Activated naive CD4-positive, alpha-beta T cell treated with anti-CD3 and anti-CD28 coated beads, Interleukin-2, amount 50 U/mL, for 16 hours (primary cell): Measurements from ENCODE around the gene RAN.
A peak's percentile ranks its signal among the peaks of the same experiment; 100 is the strongest.
"Not testable (repeated sequence)": the region's sequence is repeated elsewhere in the genome, so short reads cannot be mapped to it uniquely, and the experiment has no call there.

Experiments used
- DNase-seq: peaks from one replicate; pipeline ENCODE4 v3.0.0-alpha.2; 2020

The RAN gene

GRCh38 chr12:130849561-130850417 is 22.1 kb upstream of the RAN start:
- no peak for DNase-seq

GRCh38 chr12:130850418-130851021 is 21.3 kb upstream of the RAN start:
- no peak for DNase-seq

GRCh38 chr12:130856088-130856487 is 15.8 kb upstream of the RAN start:
- no peak for DNase-seq

GRCh38 chr12:130858084-130858483 is 13.8 kb upstream of the RAN start:
- no peak for DNase-seq

GRCh38 chr12:130859161-130859560 is 12.7 kb upstream of the RAN start:
- DNase-seq, result no peak

- no peak for DNase-seq
These were observed 11.6 kb upstream of the RAN start for GRCh38 chr12:130860311-130860710.

GRCh38 chr12:130862161-130862560 is 9.7 kb upstream of the RAN start:
- no peak for DNase-seq

- DNase-seq, result not testable (repeated sequence)
These were observed 9.1 kb upstream of the RAN start for GRCh38 chr12:130862771-130863170.

- DNase-seq, result no peak
These were observed 8.6 kb upstream of the RAN start for GRCh38 chr12:130863298-130863697.

GRCh38 chr12:130868412-130868811 is 3.5 kb upstream of the RAN start:
- DNase-seq, result no peak

- DNase-seq, result peak; percentile 70
These were observed 1.2 kb upstream of the RAN start for GRCh38 chr12:130870442-130871285.

- peak; percentile 60 for DNase-seq
These were observed 572 bp downstream of the RAN start for GRCh38 chr12:130872179-130873096.

GRCh38 chr12:130873106-130873795 is 1.4 kb downstream of the RAN start:
- no peak for DNase-seq

- DNase-seq, result no peak
These were observed 2.0 kb downstream of the RAN start for GRCh38 chr12:130873825-130874224.

- no peak for DNase-seq
These were observed 2.8 kb downstream of the RAN start for GRCh38 chr12:130874696-130875095.

- no peak for DNase-seq
These were observed 3.3 kb downstream of the RAN start for GRCh38 chr12:130875193-130875592.

GRCh38 chr12:130875708-130876107 is 3.8 kb downstream of the RAN start:
- not testable (repeated sequence) for DNase-seq

- DNase-seq, result no peak
These were observed 4.4 kb downstream of the RAN start for GRCh38 chr12:130876297-130876696.

- no peak for DNase-seq
These were observed 4.9 kb downstream of the RAN start for GRCh38 chr12:130876758-130877157.

- DNase-seq, result no peak
These were observed 5.5 kb downstream of the RAN start for GRCh38 chr12:130877333-130877732.
